Measurements from ENCODE around the gene SPDYA. TPM values are rescaled to one million over a fixed set of nuclear protein-coding genes. Genes with fewer than 3 reads are reported as not detected.

The SPDYA gene
- total RNA-seq, 1 donor from 2014 or later = 1.1 TPM

DNA sequence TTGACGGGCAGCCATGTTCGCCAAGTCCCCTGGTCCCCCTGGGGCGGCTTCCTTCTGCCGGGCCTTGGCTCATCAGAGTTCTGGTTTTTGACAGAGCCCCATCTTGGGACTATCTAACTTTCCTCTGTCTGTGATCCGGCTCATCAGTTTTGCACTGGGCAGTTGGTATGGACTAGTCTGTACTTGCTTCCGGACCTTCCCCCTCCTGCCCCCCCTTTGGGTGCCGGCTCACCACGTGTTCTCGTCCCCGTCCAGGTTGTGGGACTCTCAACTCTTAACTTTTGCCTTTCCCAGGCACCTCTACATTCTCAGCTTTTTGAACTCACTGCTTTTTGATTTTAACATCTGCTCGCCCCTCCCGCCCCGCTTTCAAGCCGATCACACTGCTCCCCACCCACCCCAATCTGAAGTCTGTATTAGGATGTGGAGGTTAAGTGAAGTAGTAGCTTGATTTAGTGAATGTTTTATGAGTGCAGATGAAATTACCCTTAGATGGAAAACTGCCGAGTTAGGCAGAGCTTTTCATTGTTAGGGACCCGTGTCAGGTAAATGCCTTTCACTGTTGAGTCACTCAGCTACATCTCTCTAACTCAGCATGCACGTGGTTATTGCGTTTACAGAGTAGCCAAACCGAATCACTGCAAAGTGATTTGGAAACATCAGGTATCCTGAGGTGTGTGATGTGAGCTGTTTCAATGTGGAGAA is 84.7 kb downstream of the SPDYA start:
- TF ChIP-seq, protein P1, sequence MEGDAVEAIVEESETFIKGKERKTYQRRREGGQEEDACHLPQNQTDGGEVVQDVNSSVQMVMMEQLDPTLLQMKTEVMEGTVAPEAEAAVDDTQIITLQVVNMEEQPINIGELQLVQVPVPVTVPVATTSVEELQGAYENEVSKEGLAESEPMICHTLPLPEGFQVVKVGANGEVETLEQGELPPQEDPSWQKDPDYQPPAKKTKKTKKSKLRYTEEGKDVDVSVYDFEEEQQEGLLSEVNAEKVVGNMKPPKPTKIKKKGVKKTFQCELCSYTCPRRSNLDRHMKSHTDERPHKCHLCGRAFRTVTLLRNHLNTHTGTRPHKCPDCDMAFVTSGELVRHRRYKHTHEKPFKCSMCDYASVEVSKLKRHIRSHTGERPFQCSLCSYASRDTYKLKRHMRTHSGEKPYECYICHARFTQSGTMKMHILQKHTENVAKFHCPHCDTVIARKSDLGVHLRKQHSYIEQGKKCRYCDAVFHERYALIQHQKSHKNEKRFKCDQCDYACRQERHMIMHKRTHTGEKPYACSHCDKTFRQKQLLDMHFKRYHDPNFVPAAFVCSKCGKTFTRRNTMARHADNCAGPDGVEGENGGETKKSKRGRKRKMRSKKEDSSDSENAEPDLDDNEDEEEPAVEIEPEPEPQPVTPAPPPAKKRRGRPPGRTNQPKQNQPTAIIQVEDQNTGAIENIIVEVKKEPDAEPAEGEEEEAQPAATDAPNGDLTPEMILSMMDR (conservative IDR thresholded peaks at IDR 0.05) = no peak
- Mint-ChIP-seq H3K9me3 (no peaks in the 10 kb centered on the region), H3K27ac (ENCODE audit: unreplicated experiment) (peak overlapping the region; percentile 98), H3K36me3 (ENCODE audit: low read depth) (no peaks in the 10 kb centered on the region), H3K27me3 (ENCODE audit: low read depth) (peaks cover 11% of the 10 kb centered on the region), H3K4me1 (peaks cover 38% of the 10 kb centered on the region), H3K4me3 (peak overlapping the region; percentile 98)
- peak; percentile 18 for DNase-seq (ENCODE audit: low read depth, low spot score)

DNA sequence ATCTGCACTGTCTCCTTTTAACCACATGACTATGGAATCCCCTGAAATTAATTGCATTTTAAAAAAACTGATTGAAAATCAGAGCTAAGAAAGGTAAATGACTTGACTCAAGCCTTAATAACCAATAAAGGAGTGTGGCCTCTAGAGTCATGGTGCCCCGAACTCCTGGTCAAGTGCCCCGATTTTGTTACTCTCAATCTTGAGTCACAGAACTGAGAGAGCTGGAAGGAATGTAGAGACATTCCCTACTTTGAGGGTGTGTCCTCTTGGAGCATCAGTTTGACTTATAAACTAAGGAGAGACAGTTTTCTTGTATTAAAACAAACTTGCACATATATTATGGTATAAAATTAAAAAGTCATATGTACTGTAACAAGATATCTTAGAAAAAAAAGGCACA is 86.3 kb downstream of the SPDYA start:
- TF ChIP-seq, protein P1 (conservative IDR thresholded peaks at IDR 0.05) = no peak
- DNase-seq (ENCODE audit: low read depth, low spot score) = no peak

DNA sequence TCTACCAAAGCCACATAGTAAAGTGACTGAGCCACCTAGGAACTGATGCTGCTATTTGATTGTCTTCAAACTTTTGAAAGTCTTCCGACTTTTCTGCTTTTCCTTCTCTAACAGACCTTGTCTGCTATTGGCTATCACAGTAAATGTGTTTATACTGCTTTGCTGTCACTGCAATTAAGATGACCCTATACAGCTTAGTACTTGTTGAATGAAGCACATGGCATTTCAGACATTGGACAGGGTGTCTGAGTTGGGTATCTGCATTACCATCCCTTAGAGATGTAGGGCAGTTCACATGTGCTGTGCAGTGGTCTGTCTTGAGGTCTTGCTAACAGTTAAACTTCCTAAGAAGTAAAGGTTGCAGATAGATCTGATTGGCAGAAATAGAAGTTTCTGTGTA is 87.4 kb downstream of the SPDYA start:
- Mint-ChIP-seq H3K4me1 (peaks cover 51% of the 10 kb centered on the region), H3K27ac (ENCODE audit: unreplicated experiment) (no peak overlapping the region), H3K9me3 (no peaks in the 10 kb centered on the region), H3K4me3 (peak overlapping the region; percentile 31), H3K27me3 (ENCODE audit: low read depth) (peaks cover 8% of the 10 kb centered on the region), H3K36me3 (ENCODE audit: low read depth) (peaks cover 3% of the 10 kb centered on the region)
- no peak for DNase-seq (ENCODE audit: low read depth, low spot score)
- TF ChIP-seq, protein P1 (conservative IDR thresholded peaks at IDR 0.05) = no peak

More for the DNA sequence above, 86.3 kb downstream of the SPDYA start:
- no peaks in the 10 kb centered on the region for H3K9me3 Mint-ChIP-seq
- no peaks in the 10 kb centered on the region for H3K36me3 Mint-ChIP-seq (ENCODE audit: low read depth)
- H3K27ac Mint-ChIP-seq (ENCODE audit: unreplicated experiment) = no peak overlapping the region
- H3K27me3 Mint-ChIP-seq (ENCODE audit: low read depth) = peaks cover 11% of the 10 kb centered on the region
- peak overlapping the region; percentile 75 for H3K4me3 Mint-ChIP-seq
- peaks cover 51% of the 10 kb centered on the region for H3K4me1 Mint-ChIP-seq

Other genes starting within 250 kb of the SPDYA start
- 163 and 176 TPM in 2 replicates for gene PPP1CB, start 59.0 kb upstream of the SPDYA start, total RNA-seq
- 21.8 and 22.6 TPM in 2 replicates for gene TRMT61B, start 59.5 kb downstream of the SPDYA start, total RNA-seq
- gene WDR43, start 83.8 kb downstream of the SPDYA start, total RNA-seq = 66.7 and 70.6 TPM in 2 replicates
- 0.35 TPM in 1 of 2 replicates, not detected in the other for gene TOGARAM2, start 170.5 kb downstream of the SPDYA start, total RNA-seq

Measured in neural crest cell (in vitro differentiated cells).